Ovary (tissue), 3 donors: Measurements from ENCODE around the gene DIDO1.
"Not testable (repeated sequence)": the region's sequence is repeated elsewhere in the genome, so short reads cannot be mapped to it uniquely, and the experiment has no call there.

ENCODE experiments used
- EP300 ChIP-seq: sonication (generic); formaldehyde crosslinking; IDR thresholded peaks from one replicate; pipeline ENCODE4 v1.6.1; 2017; ENCODE audit warnings: antibody characterized with exemption
- POLR2A ChIP-seq: fragments of 450-650 bp; IDR thresholded peaks from one replicate; pipeline ENCODE4 v1.6.1; 2017; ENCODE audit warnings: antibody characterized with exemption, mild to moderate bottlenecking, moderate library complexity
- TF ChIP-seq, protein P1 (sequence below), 3 donors: fragments of 450-650 bp in 2 of 3; fragments of 200-600 bp in 1 of 3; IDR thresholded peaks; one replicate each; pipeline versions ENCODE4 v1.5.1 to v1.8.0; 2016 to 2022; ENCODE audit warnings: antibody characterized with exemption in 3 of 3, mild to moderate bottlenecking in 1 of 3
- donor health status: DM: no; HTN: no; CAD: no.

DNA sequence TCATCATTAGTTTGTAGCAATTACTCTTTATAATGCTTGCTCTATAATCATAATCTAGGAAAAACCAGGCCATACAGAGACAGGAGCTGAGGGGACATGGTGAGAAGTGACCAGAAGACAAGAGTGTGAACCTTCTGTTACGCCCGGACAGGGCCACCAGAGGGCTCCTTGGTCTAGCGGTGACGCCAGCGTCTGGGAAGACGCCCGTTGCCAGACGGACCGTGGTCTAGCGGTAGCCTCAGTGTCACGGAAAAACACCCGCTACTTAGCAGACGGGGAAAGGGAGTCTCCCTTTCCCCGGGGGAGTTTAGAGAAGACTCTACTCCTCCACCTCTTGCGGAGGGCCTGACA lies 52.6 kb downstream of the DIDO1 start:
- TF ChIP-seq, protein P1, sequence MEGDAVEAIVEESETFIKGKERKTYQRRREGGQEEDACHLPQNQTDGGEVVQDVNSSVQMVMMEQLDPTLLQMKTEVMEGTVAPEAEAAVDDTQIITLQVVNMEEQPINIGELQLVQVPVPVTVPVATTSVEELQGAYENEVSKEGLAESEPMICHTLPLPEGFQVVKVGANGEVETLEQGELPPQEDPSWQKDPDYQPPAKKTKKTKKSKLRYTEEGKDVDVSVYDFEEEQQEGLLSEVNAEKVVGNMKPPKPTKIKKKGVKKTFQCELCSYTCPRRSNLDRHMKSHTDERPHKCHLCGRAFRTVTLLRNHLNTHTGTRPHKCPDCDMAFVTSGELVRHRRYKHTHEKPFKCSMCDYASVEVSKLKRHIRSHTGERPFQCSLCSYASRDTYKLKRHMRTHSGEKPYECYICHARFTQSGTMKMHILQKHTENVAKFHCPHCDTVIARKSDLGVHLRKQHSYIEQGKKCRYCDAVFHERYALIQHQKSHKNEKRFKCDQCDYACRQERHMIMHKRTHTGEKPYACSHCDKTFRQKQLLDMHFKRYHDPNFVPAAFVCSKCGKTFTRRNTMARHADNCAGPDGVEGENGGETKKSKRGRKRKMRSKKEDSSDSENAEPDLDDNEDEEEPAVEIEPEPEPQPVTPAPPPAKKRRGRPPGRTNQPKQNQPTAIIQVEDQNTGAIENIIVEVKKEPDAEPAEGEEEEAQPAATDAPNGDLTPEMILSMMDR (IDR thresholded peaks at IDR 0.05), result peak; percentile 23 to 59 (median 42)
- TF ChIP-seq POLR2A, EP300: not testable (repeated sequence)
